BJ (cell line): ENCODE measurements around the gene CA5A. TPM values are rescaled to one million over a fixed set of nuclear protein-coding genes. Genes with fewer than 3 reads are reported as not detected.

Experiments
- CTCF ChIA-PET: fragments of 350-600 bp; formaldehyde crosslinking; extraction: SDS; loops from one replicate; lab custom pipeline; 2021; ENCODE audit warnings: antibody characterized with exemption, inconsistent platforms; lab: Yijun Ruan, JAX
- POLR2A ChIA-PET: fragments of 300-600 bp; sonication (Branson Sonifier 250); formaldehyde crosslinking; extraction: SDS; loops from one replicate; lab custom pipeline; 2021; ENCODE audit warnings: antibody characterized with exemption; lab: Charles Lee
- DNase-seq: peaks from one replicate; pipeline ENCODE4 v3.0.0-alpha.2; 2011; ENCODE audit warnings: low read depth
- H3K27me3 ChIP-seq: 2 replicates; pipeline ENCODE4 v1.6.0; 2011; ENCODE audit warnings: low read length; ENCODE audit not compliant: control insufficient read depth, insufficient read depth
- H3K36me3 ChIP-seq: 2 replicates; pipeline ENCODE4 v1.5.1; 2011; ENCODE audit warnings: low read length; ENCODE audit not compliant: control insufficient read depth, insufficient read depth
- H3K4me3 ChIP-seq: 2 replicates; pipeline ENCODE4 v1.5.1; 2011; ENCODE audit warnings: low read depth, mild to moderate bottlenecking, control low read depth, low read length
- polyA plus RNA-seq: library from polyadenylated mRNA; depleted of rRNA; stranded (reverse); fragments of >200 nt; gene quantifications from 2 replicates; pipeline ENCODE4 v1.2.3, GENCODE V29; 2011
- TF ChIP-seq, protein P1 (sequence below): IDR thresholded peaks from 2 replicates; pipeline ENCODE4 v1.5.1; 2011; ENCODE audit warnings: low read depth, mild to moderate bottlenecking, control low read depth, inconsistent platforms, low read length, moderate library complexity; ENCODE audit not compliant: insufficient read depth

Gene CA5A
- polyA plus RNA-seq, 1 experiment: not detected

DNA sequence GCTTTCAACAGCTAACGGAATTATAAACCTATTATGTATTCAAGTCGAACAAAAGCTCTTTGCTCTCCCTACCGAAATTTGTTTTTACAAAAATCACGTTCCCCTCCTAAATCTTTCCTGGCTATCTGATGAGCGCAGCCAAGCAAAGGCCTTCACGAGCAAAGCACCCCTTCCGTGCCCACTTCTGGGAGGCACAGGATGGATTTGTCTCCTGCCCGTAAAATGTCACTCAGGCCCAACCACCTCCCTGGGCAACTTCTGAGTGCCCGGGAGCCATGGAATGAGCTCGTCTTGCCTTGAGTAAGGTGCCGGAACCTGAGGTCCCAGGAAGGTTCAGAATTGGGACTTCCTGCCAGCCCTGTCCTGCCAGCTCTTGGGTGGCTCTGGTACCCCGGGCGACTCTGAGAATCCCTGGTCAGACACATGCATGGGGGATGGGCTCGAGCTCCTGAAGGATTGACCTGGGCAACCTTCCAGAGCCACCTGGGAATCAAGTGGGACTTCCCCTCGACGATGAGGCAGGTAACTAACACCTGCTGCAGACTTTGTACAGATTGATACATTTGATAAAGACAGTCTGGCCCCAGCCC lies 86.8 kb downstream of the CA5A start:
- DNase-seq: no peak
- Histone ChIP-seq H3K4me3 (no peak overlapping the region), H3K27me3 (no peaks in the 10 kb centered on the region), H3K36me3 (peaks cover 36% of the 10 kb centered on the region)
- ChIA-PET CTCF (interaction anchor here (0.7 to 9.0 kb wide), 30 partner anchors 11 to 267 kb away, joined by 3 to 98 read pairs (median 6); partner anchors contain the start of gene SLC7A5), POLR2A (no interaction called here)
- TF ChIP-seq, protein P1, sequence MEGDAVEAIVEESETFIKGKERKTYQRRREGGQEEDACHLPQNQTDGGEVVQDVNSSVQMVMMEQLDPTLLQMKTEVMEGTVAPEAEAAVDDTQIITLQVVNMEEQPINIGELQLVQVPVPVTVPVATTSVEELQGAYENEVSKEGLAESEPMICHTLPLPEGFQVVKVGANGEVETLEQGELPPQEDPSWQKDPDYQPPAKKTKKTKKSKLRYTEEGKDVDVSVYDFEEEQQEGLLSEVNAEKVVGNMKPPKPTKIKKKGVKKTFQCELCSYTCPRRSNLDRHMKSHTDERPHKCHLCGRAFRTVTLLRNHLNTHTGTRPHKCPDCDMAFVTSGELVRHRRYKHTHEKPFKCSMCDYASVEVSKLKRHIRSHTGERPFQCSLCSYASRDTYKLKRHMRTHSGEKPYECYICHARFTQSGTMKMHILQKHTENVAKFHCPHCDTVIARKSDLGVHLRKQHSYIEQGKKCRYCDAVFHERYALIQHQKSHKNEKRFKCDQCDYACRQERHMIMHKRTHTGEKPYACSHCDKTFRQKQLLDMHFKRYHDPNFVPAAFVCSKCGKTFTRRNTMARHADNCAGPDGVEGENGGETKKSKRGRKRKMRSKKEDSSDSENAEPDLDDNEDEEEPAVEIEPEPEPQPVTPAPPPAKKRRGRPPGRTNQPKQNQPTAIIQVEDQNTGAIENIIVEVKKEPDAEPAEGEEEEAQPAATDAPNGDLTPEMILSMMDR: no peak

DNA sequence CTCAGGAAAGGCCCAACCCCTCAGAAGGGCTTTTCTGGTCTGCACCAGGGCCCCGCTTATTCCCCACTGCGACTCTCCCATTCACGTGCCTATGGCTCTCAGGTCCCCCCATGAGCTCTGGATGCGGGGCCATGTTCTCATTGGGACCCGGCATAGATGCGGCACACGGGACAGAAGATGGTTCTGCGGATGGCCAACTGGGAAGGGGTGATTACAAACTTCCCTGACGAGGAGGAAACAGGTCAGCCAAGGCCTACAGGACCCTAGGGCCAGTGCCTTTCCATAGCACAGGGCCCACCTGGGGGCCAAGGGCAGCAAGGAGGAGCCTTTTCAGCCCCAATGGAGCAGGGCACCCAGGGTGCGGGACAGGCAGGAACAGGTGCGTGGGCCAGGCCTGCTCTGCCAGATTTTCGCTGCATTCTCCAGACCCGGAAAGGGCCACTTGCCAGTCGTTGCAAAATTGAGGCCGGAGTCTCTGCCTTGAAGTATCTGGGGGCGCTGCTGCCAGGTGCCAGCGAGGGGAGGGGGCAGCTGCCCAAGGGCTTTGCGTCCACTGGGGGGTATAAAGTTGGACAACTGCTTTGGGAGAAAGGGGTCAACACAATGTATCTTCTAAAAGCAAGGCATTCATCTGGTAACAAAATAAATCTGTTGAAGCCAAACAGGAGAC lies 87.5 kb downstream of the CA5A start:
- ChIA-PET POLR2A (no interaction called here), CTCF (interaction anchor here (0.7 to 9.0 kb wide), 19 partner anchors 11 to 96 kb away, joined by 3 to 98 read pairs (median 11); partner anchors contain the start of gene SLC7A5)
- H3K4me3 ChIP-seq: no peak overlapping the region
- no peak for DNase-seq
- peaks cover 37% of the 10 kb centered on the region for H3K36me3 ChIP-seq
- no peaks in the 10 kb centered on the region for H3K27me3 ChIP-seq
- TF ChIP-seq, protein P1: no peak

DNA sequence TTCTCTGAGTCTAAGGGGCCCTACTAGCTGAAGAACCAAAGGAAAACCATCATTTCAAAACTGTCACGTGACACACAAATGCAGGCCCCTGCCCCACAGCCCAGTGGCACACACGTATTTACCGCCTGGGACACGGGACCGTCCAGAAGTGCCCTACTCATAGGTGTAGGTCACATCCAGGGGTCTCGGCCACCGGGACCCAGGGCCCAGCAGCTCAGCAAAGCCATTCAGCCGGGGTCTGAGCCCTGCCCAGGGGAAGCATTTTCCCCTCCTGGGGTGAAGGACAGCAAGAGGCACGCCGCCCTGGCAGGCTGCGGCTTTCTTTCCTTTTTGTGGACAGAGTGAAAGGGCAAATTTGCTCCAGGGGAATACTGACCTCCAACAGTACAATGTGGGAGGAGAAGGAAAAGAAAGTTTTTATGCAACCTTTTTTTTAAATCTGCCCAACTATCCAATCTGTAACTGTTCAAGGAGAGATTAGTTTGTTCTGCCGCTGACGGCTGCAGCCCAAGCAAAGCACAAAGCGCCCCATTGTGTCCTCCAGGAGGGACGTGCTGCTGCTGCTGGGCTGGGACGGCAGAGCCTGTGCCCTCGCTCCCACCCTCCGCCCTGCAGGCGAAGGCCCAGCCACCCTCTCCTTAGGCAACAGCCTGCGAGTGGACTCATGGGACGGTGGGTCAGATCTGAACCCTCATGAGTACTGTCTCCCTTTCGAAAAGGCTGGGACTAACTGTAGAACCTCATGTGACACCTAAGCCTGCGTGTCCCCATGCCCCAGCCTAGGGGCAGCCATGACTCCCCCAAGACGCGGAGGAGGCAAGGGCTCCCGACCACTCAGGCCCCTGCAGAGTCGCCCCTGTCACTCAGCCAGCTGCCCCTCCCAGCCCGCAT lies 88.3 kb downstream of the CA5A start:
- TF ChIP-seq, protein P1: no peak
- POLR2A ChIA-PET: no interaction called here
- CTCF ChIA-PET: interaction anchor here (1.3 to 9.0 kb wide), 5 partner anchors 10 to 69 kb away, joined by 5 to 98 read pairs (median 44); partner anchors contain the start of gene SLC7A5
- H3K4me3 ChIP-seq: no peak overlapping the region
- H3K36me3 ChIP-seq: peaks cover 41% of the 10 kb centered on the region
- DNase-seq: no peak
- H3K27me3 ChIP-seq: no peaks in the 10 kb centered on the region

DNA sequence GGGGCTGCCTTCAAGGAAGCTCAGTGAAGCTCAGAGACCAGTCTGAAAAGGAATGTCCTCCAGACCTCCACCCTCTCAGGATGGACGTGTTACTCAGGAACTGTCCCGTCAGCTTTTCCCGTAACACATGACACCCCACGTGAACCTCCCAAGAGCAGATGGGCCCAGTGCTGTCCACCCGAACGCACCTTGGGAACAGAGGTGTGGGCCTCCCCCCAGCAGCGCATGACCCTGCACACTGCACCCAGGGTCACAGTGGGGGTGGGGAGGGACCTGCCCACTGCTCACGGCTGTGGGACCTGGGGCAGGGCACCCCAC lies 88.9 kb downstream of the CA5A start:
- TF ChIP-seq, protein P1: no peak
- Histone ChIP-seq H3K36me3 (peaks cover 47% of the 10 kb centered on the region), H3K4me3 (no peak overlapping the region), H3K27me3 (no peaks in the 10 kb centered on the region)
- CTCF ChIA-PET: interaction anchor here (1.3 to 9.0 kb wide), 4 partner anchors 10 to 68 kb away, joined by 5 to 98 read pairs (median 38); partner anchors contain the start of gene SLC7A5
- POLR2A ChIA-PET: no interaction called here
- no peak for DNase-seq
